ENCODE measurements around the gene RELN. TPM values are rescaled to one million over a fixed set of nuclear protein-coding genes. Genes with fewer than 3 reads are reported as not detected.

RELN gene
- total RNA-seq, 1 experiment from 2014 or later: 0.20 TPM

GRCh38 chr7:103795107-103795506 is 194.4 kb downstream of the RELN start:
- Mint-ChIP-seq H3K4me1 (peaks cover 8% of the 10 kb centered on the region), H3K27me3 (ENCODE audit: low read depth) (peaks cover 4% of the 10 kb centered on the region; the same call in 1 of the 2 replicates), H3K36me3 (no peaks in the 10 kb centered on the region), H3K4me3 (no peak overlapping the region), H3K9me3 (peaks cover 5% of the 10 kb centered on the region), H3K27ac (no peak overlapping the region)
- POLR2A ChIA-PET: no interaction called here
- no peak for TF ChIP-seq RELA (CRISPR knock-in tag; IDR thresholded peaks at IDR 0.05; ENCODE audit: borderline replicate concordance)
- TF ChIP-seq ZNF671 (CRISPR knock-in tag; IDR thresholded peaks at IDR 0.05): no peak
- no peak for TF ChIP-seq OVOL2 (CRISPR knock-in tag; IDR thresholded peaks at IDR 0.05; ENCODE audit: borderline replicate concordance)
- no peak for TF ChIP-seq ZNF232 (CRISPR knock-in tag; IDR thresholded peaks at IDR 0.05)
- TF ChIP-seq EMX1 (CRISPR knock-in tag; IDR thresholded peaks at IDR 0.05): no peak
- TF ChIP-seq ARID4B (CRISPR knock-in tag; IDR thresholded peaks at IDR 0.05; ENCODE audit: borderline replicate concordance): no peak
- no peak for TF ChIP-seq TCF7 (CRISPR knock-in tag; IDR thresholded peaks at IDR 0.05; ENCODE audit: low read depth)
- TF ChIP-seq MYBL2 (CRISPR knock-in tag; IDR thresholded peaks at IDR 0.05): no peak
- no peak for TF ChIP-seq ELF4 (CRISPR knock-in tag; IDR thresholded peaks at IDR 0.05; ENCODE audit: low read depth)
- TF ChIP-seq CREM (CRISPR knock-in tag; IDR thresholded peaks at IDR 0.05): no peak
- no peak for TF ChIP-seq ZSCAN18 (CRISPR knock-in tag; IDR thresholded peaks at IDR 0.05)
- no peak for TF ChIP-seq CTCF (IDR thresholded peaks at IDR 0.05)
- ATAC-seq (no peak), DNase-seq (ENCODE audit: low spot score) (no peak)
- CTCF ChIA-PET: no interaction called here

- H3K9me3 Mint-ChIP-seq: peaks cover 5% of the 10 kb centered on the region
- peaks cover 8% of the 10 kb centered on the region for H3K4me1 Mint-ChIP-seq
- no peak overlapping the region for H3K27ac Mint-ChIP-seq
- CTCF ChIA-PET: no interaction called here
- DNase-seq (ENCODE audit: low spot score) (no peak), ATAC-seq (no peak)
- H3K36me3 Mint-ChIP-seq: no peaks in the 10 kb centered on the region
- POLR2A ChIA-PET: no interaction called here
- peaks cover 4% of the 10 kb centered on the region; the same call in 1 of the 2 replicates for H3K27me3 Mint-ChIP-seq (ENCODE audit: low read depth)
- H3K4me3 Mint-ChIP-seq: no peak overlapping the region
- TF ChIP-seq ZNF317 (CRISPR knock-in tag; IDR thresholded peaks at IDR 0.05; ENCODE audit: borderline replicate concordance, low read depth) (no peak), SP1 (CRISPR knock-in tag; conservative IDR thresholded peaks at IDR 0.05) (no peak), NFATC4 (CRISPR knock-in tag; IDR thresholded peaks at IDR 0.05) (no peak), ZNF532 (CRISPR knock-in tag; IDR thresholded peaks at IDR 0.05; ENCODE audit: borderline replicate concordance) (no peak), PRRX2 (CRISPR knock-in tag; IDR thresholded peaks at IDR 0.05) (no peak), ZMAT4 (CRISPR knock-in tag; IDR thresholded peaks at IDR 0.05) (no peak), MLX (CRISPR knock-in tag; IDR thresholded peaks at IDR 0.05) (no peak), ETV6 (CRISPR knock-in tag; IDR thresholded peaks at IDR 0.05) (no peak), AR (CRISPR knock-in tag; IDR thresholded peaks at IDR 0.05) (no peak)
Observed at GRCh38 chr7:103794424-103794823, 195.0 kb downstream of the RELN start.
